Measurements from ENCODE around the gene ADAMTSL2.

The ADAMTSL2 gene

GRCh38 chr9:133502112-133502511 lies 32.4 kb upstream of the ADAMTSL2 start:
- TF ChIP-seq POLR2AphosphoS5 (IDR thresholded peaks at IDR 0.05; ENCODE audit: low read depth): no peak
- TF ChIP-seq GABPA (IDR thresholded peaks at IDR 0.05; ENCODE audit: low read depth): no peak
- TF ChIP-seq CTCF (IDR thresholded peaks at IDR 0.05; ENCODE audit: insufficient read depth, low read length): no peak
- TF ChIP-seq REST (IDR thresholded peaks at IDR 0.05; ENCODE audit: insufficient replicate concordance, low read depth): no peak
- TF ChIP-seq SPI1 (IDR thresholded peaks at IDR 0.05; ENCODE audit: borderline replicate concordance, low read depth): no peak
- Histone ChIP-seq H3K27ac (replicated peaks) (no peak overlapping the region), H3K4me3 (replicated peaks; ENCODE audit: insufficient read depth, low read length) (no peak overlapping the region), H3K27me3 (ENCODE audit: insufficient read depth, poor library complexity, severe bottlenecking) (no peaks in the 10 kb centered on the region)
- DNase-seq (ENCODE audit: low read depth in 1 of 2, low spot score in 1 of 2): no peak

GRCh38 chr9:133505186-133505830 lies 29.2 kb upstream of the ADAMTSL2 start:
- Histone ChIP-seq H3K4me3 (replicated peaks; ENCODE audit: insufficient read depth, low read length) (no peak overlapping the region), H3K27ac (replicated peaks) (no peak overlapping the region), H3K27me3 (ENCODE audit: insufficient read depth, poor library complexity, severe bottlenecking) (peaks cover 13% of the 10 kb centered on the region)
- DNase-seq (ENCODE audit: low read depth in 1 of 2, low spot score in 1 of 2): no peak
- TF ChIP-seq CTCF (IDR thresholded peaks at IDR 0.05; ENCODE audit: insufficient read depth, low read length) (no peak), GABPA (IDR thresholded peaks at IDR 0.05; ENCODE audit: low read depth) (no peak), REST (IDR thresholded peaks at IDR 0.05; ENCODE audit: insufficient replicate concordance, low read depth) (no peak), SPI1 (IDR thresholded peaks at IDR 0.05; ENCODE audit: borderline replicate concordance, low read depth) (no peak), POLR2AphosphoS5 (IDR thresholded peaks at IDR 0.05; ENCODE audit: low read depth) (no peak)

- no peak overlapping the region for H3K27ac ChIP-seq (replicated peaks)
- H3K27me3 ChIP-seq (ENCODE audit: insufficient read depth, poor library complexity, severe bottlenecking): peaks cover 13% of the 10 kb centered on the region
- no peak overlapping the region for H3K4me3 ChIP-seq (replicated peaks; ENCODE audit: insufficient read depth, low read length)
- TF ChIP-seq REST (IDR thresholded peaks at IDR 0.05; ENCODE audit: insufficient replicate concordance, low read depth): no peak
- no peak for TF ChIP-seq CTCF (IDR thresholded peaks at IDR 0.05; ENCODE audit: insufficient read depth, low read length)
- no peak for TF ChIP-seq GABPA (IDR thresholded peaks at IDR 0.05; ENCODE audit: low read depth)
- no peak for TF ChIP-seq SPI1 (IDR thresholded peaks at IDR 0.05; ENCODE audit: borderline replicate concordance, low read depth)
- DNase-seq (ENCODE audit: low read depth in 1 of 2, low spot score in 1 of 2): no peak
Observed at GRCh38 chr9:133505901-133506652, 28.4 kb upstream of the ADAMTSL2 start.

Data from HL-60 (cell line).